ENCODE measurements around the gene GRPEL2. TPM values are rescaled to one million over a fixed set of nuclear protein-coding genes. Genes with fewer than 3 reads are reported as not detected.

The GRPEL2 gene
- total RNA-seq, 1 experiment from 2014 or later, result 48.9 TPM

- Histone ChIP-seq H3K9ac (ENCODE audit: low read length) (no peak overlapping the region), H3K4me3 (replicated peaks in 1 of 2; ENCODE audit: low read depth in 1 of 2, low read length in 2 of 2) (no peak overlapping the region), H3K4me2 (ENCODE audit: low read length) (no peak overlapping the region), H3K27me3 (ENCODE audit: insufficient read depth, low read length) (no peaks in the 10 kb centered on the region), H3K9me2 (ENCODE audit: insufficient read depth) (no peaks in the 10 kb centered on the region), H2AFZ (ENCODE audit: low read depth, low read length, poor library complexity, severe bottlenecking) (no peak overlapping the region), H4K20me1 (ENCODE audit: insufficient read depth) (no peaks in the 10 kb centered on the region), H3K36me3 (ENCODE audit: control insufficient read depth in 1 of 2, insufficient read depth in 2 of 2, low read length in 2 of 2) (no peaks in the 10 kb centered on the region), H3K79me2 (ENCODE audit: insufficient read depth, low read length) (no peaks in the 10 kb centered on the region), H3K27ac (ENCODE audit: low read depth, low read length) (no peak overlapping the region), H3K4me1 (ENCODE audit: control insufficient read depth in 1 of 2, insufficient read depth in 2 of 2, low read length in 2 of 2) (no peaks in the 10 kb centered on the region), H3K9me3 (ENCODE audit: control insufficient read depth in 1 of 2, insufficient read depth in 1 of 2, low read depth in 1 of 2, low read length in 2 of 2) (no peaks in the 10 kb centered on the region)
- RAD21 ChIA-PET (ENCODE audit: low non-redundant PET in 1 of 2, low total read pairs in 2 of 2, uncharacterized antibody in 2 of 2, unreplicated experiment in 2 of 2), result no interaction called here
- no peak for ATAC-seq
- intact Hi-C loops (cut with micrococcal nuclease), result no loop called here
- no TSS peak for BruUV-seq (replicated peaks)
- TF ChIP-seq, protein P1, sequence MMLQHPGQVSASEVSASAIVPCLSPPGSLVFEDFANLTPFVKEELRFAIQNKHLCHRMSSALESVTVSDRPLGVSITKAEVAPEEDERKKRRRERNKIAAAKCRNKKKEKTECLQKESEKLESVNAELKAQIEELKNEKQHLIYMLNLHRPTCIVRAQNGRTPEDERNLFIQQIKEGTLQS (IDR thresholded peaks at IDR 0.05), result no peak
- TF ChIP-seq YY1 (IDR thresholded peaks at IDR 0.05; ENCODE audit: extremely low read depth, insufficient replicate concordance, low read depth, low read length) (no peak), TCF7L2 (IDR thresholded peaks at IDR 0.05; ENCODE audit: borderline replicate concordance, extremely low read depth, insufficient read depth, insufficient read length) (no peak), EGR1 (IDR thresholded peaks at IDR 0.05; ENCODE audit: low read depth) (no peak), SP1 (IDR thresholded peaks at IDR 0.05; ENCODE audit: low read depth) (no peak), POLR2AphosphoS5 (IDR thresholded peaks at IDR 0.05; ENCODE audit: low read depth, low read length) (no peak), SRF (IDR thresholded peaks at IDR 0.05; ENCODE audit: low read depth) (no peak), ZNF274 (IDR thresholded peaks at IDR 0.05; ENCODE audit: low read depth, low read length) (no peak), POLR2A (IDR thresholded peaks at IDR 0.05; ENCODE audit: borderline replicate concordance, extremely low read depth, insufficient read depth, insufficient read length) (no peak), ZFX (IDR thresholded peaks at IDR 0.05) (no peak), EZH2 (IDR thresholded peaks at IDR 0.05) (no peak), JUND (IDR thresholded peaks at IDR 0.05) (no peak), ELF1 (IDR thresholded peaks at IDR 0.05; ENCODE audit: borderline replicate concordance, low read depth) (no peak)
- TF ChIP-seq, protein P2, sequence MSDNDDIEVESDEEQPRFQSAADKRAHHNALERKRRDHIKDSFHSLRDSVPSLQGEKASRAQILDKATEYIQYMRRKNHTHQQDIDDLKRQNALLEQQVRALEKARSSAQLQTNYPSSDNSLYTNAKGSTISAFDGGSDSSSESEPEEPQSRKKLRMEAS (IDR thresholded peaks at IDR 0.05), result no peak
- TF ChIP-seq, protein P3, sequence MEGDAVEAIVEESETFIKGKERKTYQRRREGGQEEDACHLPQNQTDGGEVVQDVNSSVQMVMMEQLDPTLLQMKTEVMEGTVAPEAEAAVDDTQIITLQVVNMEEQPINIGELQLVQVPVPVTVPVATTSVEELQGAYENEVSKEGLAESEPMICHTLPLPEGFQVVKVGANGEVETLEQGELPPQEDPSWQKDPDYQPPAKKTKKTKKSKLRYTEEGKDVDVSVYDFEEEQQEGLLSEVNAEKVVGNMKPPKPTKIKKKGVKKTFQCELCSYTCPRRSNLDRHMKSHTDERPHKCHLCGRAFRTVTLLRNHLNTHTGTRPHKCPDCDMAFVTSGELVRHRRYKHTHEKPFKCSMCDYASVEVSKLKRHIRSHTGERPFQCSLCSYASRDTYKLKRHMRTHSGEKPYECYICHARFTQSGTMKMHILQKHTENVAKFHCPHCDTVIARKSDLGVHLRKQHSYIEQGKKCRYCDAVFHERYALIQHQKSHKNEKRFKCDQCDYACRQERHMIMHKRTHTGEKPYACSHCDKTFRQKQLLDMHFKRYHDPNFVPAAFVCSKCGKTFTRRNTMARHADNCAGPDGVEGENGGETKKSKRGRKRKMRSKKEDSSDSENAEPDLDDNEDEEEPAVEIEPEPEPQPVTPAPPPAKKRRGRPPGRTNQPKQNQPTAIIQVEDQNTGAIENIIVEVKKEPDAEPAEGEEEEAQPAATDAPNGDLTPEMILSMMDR (IDR thresholded peaks at IDR 0.05 in 2 of 3, conservative IDR thresholded peaks at IDR 0.05 in 1 of 3; ENCODE audit: borderline replicate concordance in 1 of 3, insufficient read depth in 1 of 3, low read depth in 2 of 3, low read length in 2 of 3), result no peak
- DNase-seq (ENCODE audit: low read depth, low spot score), result no peak
- CTCF ChIA-PET, result no interaction called here
- POLR2A ChIA-PET, result no interaction called here
Observed at GRCh38 chr5:149402291-149402690, 57.0 kb downstream of the GRPEL2 start.

Other genes with a start within 250 kb of the GRPEL2 start
- 14.3 TPM for gene ABLIM3, start 204.0 kb upstream of the GRPEL2 start, total RNA-seq (2021; ENCODE audit: unreplicated experiment)
- gene AFAP1L1, start 73.6 kb upstream of the GRPEL2 start, total RNA-seq (2021; ENCODE audit: unreplicated experiment), result 4.3 TPM
- 15.9 TPM for gene PCYOX1L, start 12.5 kb downstream of the GRPEL2 start, total RNA-seq (2021; ENCODE audit: unreplicated experiment)
- gene IL17B, start 33.8 kb downstream of the GRPEL2 start, total RNA-seq (2021; ENCODE audit: unreplicated experiment), result 0.81 TPM
- 263 TPM for gene CSNK1A1, start 205.9 kb downstream of the GRPEL2 start, total RNA-seq (2021; ENCODE audit: unreplicated experiment)
- gene ARHGEF37, start 236.0 kb downstream of the GRPEL2 start, total RNA-seq (2021; ENCODE audit: unreplicated experiment), result 7.0 TPM